Gastrocnemius medialis (tissue), 4 donors: Measurements from ENCODE around the gene PRDM2.

Experiments used
- CTCF ChIP-seq, 5 experiments: fragments of 450-650 bp in 3 of 5; fragments of 200-600 bp in 2 of 5; sonication (generic) in 2 of 5; IDR thresholded peaks in 4 of 5; conservative IDR thresholded peaks in 1 of 5; 1 replicate in 4 of 5; 2 replicates in 1 of 5; pipeline ENCODE4 v1.5.1; 2016 to 2019; ENCODE audit warnings: antibody characterized with exemption in 5 of 5, mild to moderate bottlenecking in 3 of 5, moderate library complexity in 3 of 5
- POLR2A ChIP-seq, 2 donors: fragments of 450-650 bp; IDR thresholded peaks; one replicate each; pipeline ENCODE4 v1.6.1; 2017; ENCODE audit warnings: antibody characterized with exemption in 2 of 2, mild to moderate bottlenecking in 2 of 2, moderate library complexity in 2 of 2

DNA sequence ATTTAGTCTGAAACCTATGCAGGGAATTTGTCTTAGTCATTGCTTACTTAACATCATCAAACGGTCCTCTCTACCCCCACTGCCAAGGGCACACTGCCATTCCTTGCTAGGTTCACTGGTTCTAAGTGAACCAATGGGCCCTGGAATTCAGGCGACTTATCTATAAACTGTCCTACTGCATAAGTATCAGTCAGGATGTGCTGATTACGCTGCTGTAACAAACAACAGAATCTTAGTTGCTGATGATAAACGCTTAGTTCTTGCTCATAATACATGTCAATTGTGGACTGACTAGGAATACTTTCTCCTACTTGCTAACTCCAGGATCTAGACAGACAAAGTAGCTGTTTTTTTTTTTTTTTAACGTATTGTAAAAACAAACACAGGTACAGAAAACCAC is 136.1 kb downstream of the PRDM2 start:
- TF ChIP-seq CTCF (IDR thresholded peaks at IDR 0.05 in 4 of 5, conservative IDR thresholded peaks at IDR 0.05 in 1 of 5) (no peak), POLR2A (IDR thresholded peaks at IDR 0.05) (no peak)
